GM12878 (cell line): ENCODE results near the gene OTULIN. TPM values are rescaled to one million over a fixed set of nuclear protein-coding genes. Genes with fewer than 3 reads are reported as not detected.
A peak's percentile ranks its signal among the peaks of the same experiment; 100 is the strongest.

ENCODE experiments used
- BHLHE40 ChIP-seq, 2 experiments: fragments of 450-650 bp in 1 of 2; IDR thresholded peaks; 2 replicates each; pipeline ENCODE4 v1.6.1; 2011 to 2017; ENCODE audit warnings: low read depth in 2 of 2, borderline replicate concordance in 1 of 2, improper control_type of control experiment in 1 of 2, low read length in 1 of 2, mild to moderate bottlenecking in 1 of 2
- NFXL1 ChIP-seq: fragments of 450-650 bp; IDR thresholded peaks from 2 replicates; pipeline ENCODE4 v1.6.1; 2017; ENCODE audit warnings: antibody characterized with exemption, mild to moderate bottlenecking, borderline replicate concordance
- NR2F1 ChIP-seq: fragments of 450-650 bp; conservative IDR thresholded peaks from 2 replicates; pipeline ENCODE4 v1.6.1; 2017; ENCODE audit warnings: mild to moderate bottlenecking
- SMC3 ChIP-seq: IDR thresholded peaks from 2 replicates; pipeline ENCODE4 v1.6.1; 2011; ENCODE audit warnings: low read length, improper control_type of control experiment, borderline replicate concordance
- SREBF2 ChIP-seq: IDR thresholded peaks from 2 replicates; pipeline ENCODE4 v1.6.1; 2012; ENCODE audit warnings: mild to moderate bottlenecking, low read length
- SRF ChIP-seq, 2 experiments: IDR thresholded peaks; 2 replicates each; pipeline ENCODE4 v1.6.1; 2011; ENCODE audit warnings: low read depth in 2 of 2, low read length in 2 of 2, mild to moderate bottlenecking in 1 of 2, moderate library complexity in 1 of 2
- STAT3 ChIP-seq: IDR thresholded peaks from 2 replicates; pipeline ENCODE4 v1.6.1; 2011; ENCODE audit warnings: low read depth, low read length, improper control_type of control experiment
- SUPT20H ChIP-seq: IDR thresholded peaks from 2 replicates; pipeline ENCODE4 v1.6.1; 2011; ENCODE audit warnings: low read depth, mild to moderate bottlenecking, low read length, moderate library complexity, borderline replicate concordance; ENCODE audit not compliant: control insufficient read depth
- TCF3 ChIP-seq: IDR thresholded peaks from 2 replicates; pipeline ENCODE4 v1.6.1; 2012; ENCODE audit warnings: low read depth, mild to moderate bottlenecking, low read length, borderline replicate concordance; ENCODE audit not compliant: insufficient read depth
- polyA plus RNA-seq, 11 experiments: library from polyadenylated mRNA; depleted of rRNA in 4 of 11; unstranded in 6 of 11; stranded (reverse) in 5 of 11; fragments of >200 nt; fragmentation: Nextera tagmentation in 4 of 11; fragmentation: Illumina TruSeq in 1 of 11; extraction: Ambion mirVana in 4 of 11; extraction: Trizol in 1 of 11; gene quantifications; 1 replicate in 1 of 11; 2 replicates in 10 of 11; pipeline versions ENCODE4 v1.2.1 to v1.2.3, GENCODE V29; 2011 to 2016; ENCODE audit warnings: inconsistent platforms in 2 of 11, missing spikeins in 2 of 11, low read depth in 1 of 11
- total RNA-seq, 4 experiments: library from RNA; depleted of rRNA in 3 of 4; stranded (reverse); fragments of >200 nt in 3 of 4; fragmentation: Illumina TruSeq in 1 of 4; extraction: Trizol in 1 of 4; gene quantifications; 2 replicates each; pipeline versions ENCODE4 v1.2.1 to v1.2.3, GENCODE V29; 2013 to 2021
- TF ChIP-seq, protein P1 (sequence below): fragments of 450-650 bp; formaldehyde crosslinking; IDR thresholded peaks from 2 replicates; pipeline ENCODE4 v1.4.0; 2022; ENCODE audit warnings: mild to moderate bottlenecking, moderate library complexity

OTULIN gene
- total and polyA plus RNA-seq, 10 of the 15 experiments (the other 5 are each of a cell fraction or from before 2014, with no cell fraction given) = 6.6 to 70.5 (median 28.7) TPM

DNA sequence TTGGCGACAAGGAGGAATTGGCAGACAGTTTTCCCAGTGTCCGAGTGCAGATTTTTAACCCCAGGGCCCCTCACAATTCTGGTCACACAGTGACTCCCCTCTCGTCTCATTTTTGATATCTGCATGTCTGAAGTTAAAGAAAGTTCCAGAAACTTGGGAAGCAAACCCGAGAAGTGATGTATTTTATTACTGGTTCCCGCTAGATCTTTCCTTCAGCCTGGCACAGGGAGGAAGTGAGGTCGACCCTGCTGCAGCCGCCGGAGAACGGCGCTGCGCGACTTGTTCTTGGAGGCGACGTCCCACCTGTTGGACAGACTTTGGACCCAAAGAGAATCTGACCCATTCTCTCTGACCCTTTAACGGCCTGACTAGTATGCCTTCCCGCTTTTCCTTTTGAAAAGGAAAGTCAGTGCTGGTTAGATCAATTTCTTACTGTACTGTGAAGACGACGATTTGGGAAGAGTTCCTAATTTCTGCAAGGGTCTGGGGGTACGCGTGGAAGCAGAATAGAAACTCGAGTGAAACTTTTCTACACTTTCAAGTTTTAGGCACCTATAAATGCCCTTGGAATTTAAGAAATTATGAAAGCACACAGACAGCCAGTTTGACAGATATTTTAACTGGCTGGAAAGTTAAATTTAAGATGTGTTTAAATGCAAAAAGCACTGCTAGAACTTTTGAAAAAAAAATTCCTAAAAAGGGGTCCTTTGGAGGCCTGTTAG lies 744 bp downstream of the OTULIN start (continued):
- TF ChIP-seq BHLHE40 (IDR thresholded peaks at IDR 0.05; ENCODE audit: borderline replicate concordance in 1 of 2, low read depth in 2 of 2, low read length in 1 of 2) = 0 out of 4 replicates have a peak, but pooled peaks of 1 of the 2 experiments have one; percentile 4
- no peak for TF ChIP-seq NFXL1
- TF ChIP-seq, protein P1, sequence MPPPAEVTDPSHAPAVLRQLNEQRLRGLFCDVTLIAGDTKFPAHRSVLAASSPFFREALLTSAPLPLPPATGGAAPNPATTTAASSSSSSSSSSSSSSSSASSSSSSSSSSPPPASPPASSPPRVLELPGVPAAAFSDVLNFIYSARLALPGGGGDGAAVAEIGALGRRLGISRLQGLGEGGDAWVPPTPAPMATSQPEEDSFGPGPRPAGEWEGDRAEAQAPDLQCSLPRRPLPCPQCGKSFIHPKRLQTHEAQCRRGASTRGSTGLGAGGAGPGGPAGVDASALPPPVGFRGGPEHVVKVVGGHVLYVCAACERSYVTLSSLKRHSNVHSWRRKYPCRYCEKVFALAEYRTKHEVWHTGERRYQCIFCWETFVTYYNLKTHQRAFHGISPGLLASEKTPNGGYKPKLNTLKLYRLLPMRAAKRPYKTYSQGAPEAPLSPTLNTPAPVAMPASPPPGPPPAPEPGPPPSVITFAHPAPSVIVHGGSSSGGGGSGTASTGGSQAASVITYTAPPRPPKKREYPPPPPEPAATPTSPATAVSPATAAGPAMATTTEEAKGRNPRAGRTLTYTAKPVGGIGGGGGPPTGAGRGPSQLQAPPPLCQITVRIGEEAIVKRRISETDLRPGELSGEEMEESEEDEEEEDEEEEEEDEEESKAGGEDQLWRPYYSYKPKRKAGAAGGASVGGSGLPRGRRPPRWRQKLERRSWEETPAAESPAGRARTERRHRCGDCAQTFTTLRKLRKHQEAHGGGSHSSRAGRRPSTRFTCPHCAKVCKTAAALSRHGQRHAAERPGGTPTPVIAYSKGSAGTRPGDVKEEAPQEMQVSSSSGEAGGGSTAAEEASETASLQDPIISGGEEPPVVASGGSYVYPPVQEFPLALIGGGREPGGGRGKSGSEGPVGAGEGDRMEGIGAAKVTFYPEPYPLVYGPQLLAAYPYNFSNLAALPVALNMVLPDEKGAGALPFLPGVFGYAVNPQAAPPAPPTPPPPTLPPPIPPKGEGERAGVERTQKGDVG (CRISPR knock-in tag) = no peak
- TF ChIP-seq SRF (IDR thresholded peaks at IDR 0.05; ENCODE audit: low read depth in 2 of 2, low read length in 2 of 2) = no peak
- no peak for TF ChIP-seq STAT3
- TF ChIP-seq SUPT20H = no peak
- TF ChIP-seq SMC3 = no peak
- TF ChIP-seq NR2F1 = no peak
- no peak for TF ChIP-seq SREBF2
- no peak for TF ChIP-seq TCF3
